Activated CD8-positive, alpha-beta memory T cell treated with anti-CD3 and anti-CD28 coated beads for 1 hour (primary cell): ENCODE results near the gene DEFB123.
"Not testable (repeated sequence)": the region's sequence is repeated elsewhere in the genome, so short reads cannot be mapped to it uniquely, and the experiment has no call there.

Source experiments
- DNase-seq, 2 donors: peaks; one replicate each; pipeline ENCODE4 v3.0.0-alpha.2; 2020; ENCODE audit warnings: low read depth in 1 of 2; ENCODE audit errors: extremely low read depth in 1 of 2

Gene DEFB123

GRCh38 chr20:31440012-31440659 lies at the start of gene DEFB123:
DEFB123 (plus strand) TSS chr20:31440632; CDS start chr20:31440699, 67 bp downstream.
- DNase-seq, result no peak

GRCh38 chr20:31392836-31393235 lies 47.6 kb upstream of the DEFB123 start:
- no peak for DNase-seq

GRCh38 chr20:31394900-31395299 lies 45.5 kb upstream of the DEFB123 start:
- no peak for DNase-seq

GRCh38 chr20:31403886-31404285 lies 36.5 kb upstream of the DEFB123 start:
- DNase-seq, result no peak

GRCh38 chr20:31406115-31406514 lies 34.3 kb upstream of the DEFB123 start, which contains the start of gene DEFB121:
DEFB121 (minus strand) TSS chr20:31406215; CDS start chr20:31406152, 63 bp downstream.
- no peak for DNase-seq

- DNase-seq, result no peak
These were observed 30.4 kb upstream of the DEFB123 start for GRCh38 chr20:31410011-31410410.

- DNase-seq, result no peak
These were observed 26.1 kb upstream of the DEFB123 start for GRCh38 chr20:31414381-31414780.

GRCh38 chr20:31415653-31416052 lies 24.8 kb upstream of the DEFB123 start:
- no peak for DNase-seq

- no peak for DNase-seq
These were observed 22.1 kb upstream of the DEFB123 start for GRCh38 chr20:31418307-31418706.

GRCh38 chr20:31425797-31426196 lies 14.6 kb upstream of the DEFB123 start:
- DNase-seq, result no peak

- DNase-seq, result not testable (repeated sequence)
These were observed 13.4 kb upstream of the DEFB123 start for GRCh38 chr20:31426891-31427551.

GRCh38 chr20:31427576-31427975 lies 12.9 kb upstream of the DEFB123 start:
- DNase-seq, result not testable (repeated sequence)

GRCh38 chr20:31430568-31431115 lies 9.8 kb upstream of the DEFB123 start:
- DNase-seq, result no peak

- no peak for DNase-seq
These were observed 5.8 kb downstream of the DEFB123 start for GRCh38 chr20:31446084-31446819.

- no peak for DNase-seq
These were observed 9.3 kb downstream of the DEFB123 start for GRCh38 chr20:31449511-31450414.

- DNase-seq, result no peak
These were observed 12.1 kb downstream of the DEFB123 start for GRCh38 chr20:31452575-31452974.

- no peak for DNase-seq
These were observed 13.9 kb downstream of the DEFB123 start for GRCh38 chr20:31454361-31454760.

- not testable (repeated sequence) for DNase-seq
These were observed 30.5 kb downstream of the DEFB123 start for GRCh38 chr20:31470946-31471345.

- DNase-seq, result no peak
These were observed 32.2 kb downstream of the DEFB123 start for GRCh38 chr20:31472395-31473330.
